Adipocyte (in vitro differentiated cells): Measurements from ENCODE around the gene OSBPL2.
A peak's percentile ranks its signal among the peaks of the same experiment; 100 is the strongest.

Experiments used
- DNase-seq: peaks from one replicate; pipeline ENCODE4 v3.0.0-alpha.2; 2015; ENCODE audit warnings: low read depth
- H3K27me3 ChIP-seq: replicated peaks from 2 replicates; pipeline ENCODE4 v1.7.0; 2013; ENCODE audit warnings: mild to moderate bottlenecking, low read length, moderate library complexity; ENCODE audit not compliant: control insufficient read depth, insufficient read depth
- H3K36me3 ChIP-seq: 2 replicates; pipeline ENCODE4 v1.7.0; 2013; ENCODE audit warnings: low read length, mild to moderate bottlenecking, moderate library complexity; ENCODE audit not compliant: control insufficient read depth, insufficient read depth, severe bottlenecking
- H3K4me1 ChIP-seq: 2 replicates; pipeline ENCODE4 v1.7.0; 2013; ENCODE audit warnings: mild to moderate bottlenecking, low read length, moderate library complexity; ENCODE audit not compliant: control insufficient read depth, insufficient read depth
- H3K4me3 ChIP-seq: 2 replicates; pipeline ENCODE4 v1.7.0; 2013; ENCODE audit warnings: mild to moderate bottlenecking, low read length, moderate library complexity
- H3K9ac ChIP-seq: 2 replicates; pipeline ENCODE4 v1.7.0; 2013; ENCODE audit warnings: mild to moderate bottlenecking, low read length, moderate library complexity
- H3K9me3 ChIP-seq: 2 replicates; pipeline ENCODE4 v1.7.0; 2013; ENCODE audit warnings: mild to moderate bottlenecking, low read length, moderate library complexity; ENCODE audit not compliant: control insufficient read depth

OSBPL2 gene

GRCh38 chr20:62313460-62314338 is 75.4 kb downstream of the OSBPL2 start:
- H3K9ac ChIP-seq = no peak overlapping the region

DNA sequence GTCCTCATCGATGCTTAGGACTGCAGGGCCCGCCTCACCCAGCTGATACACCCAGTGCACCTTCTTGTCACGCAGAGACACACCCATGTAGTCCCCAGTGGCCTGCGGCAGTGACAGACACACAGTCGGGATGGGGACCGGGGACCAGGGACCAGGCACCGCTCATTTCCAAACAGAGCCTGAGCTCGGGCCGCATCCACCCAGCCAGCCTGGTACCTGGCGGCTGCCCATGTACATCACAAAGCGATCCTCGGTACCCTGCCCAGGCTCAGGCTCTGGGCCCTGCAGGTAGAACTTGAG is 76.0 kb downstream of the OSBPL2 start:
- DNase-seq = no peak
- Histone ChIP-seq H3K9me3 (no peaks in the 10 kb centered on the region), H3K27me3 (no peaks in the 10 kb centered on the region), H3K4me1 (no peaks in the 10 kb centered on the region), H3K9ac (no peak overlapping the region), H3K36me3 (no peaks in the 10 kb centered on the region), H3K4me3 (no peak overlapping the region)

More at GRCh38 chr20:62313460-62314338, 75.4 kb downstream of the OSBPL2 start:
- H3K9me3 ChIP-seq = no peaks in the 10 kb centered on the region
- no peak for DNase-seq
- H3K4me3 ChIP-seq = no peak overlapping the region
- no peaks in the 10 kb centered on the region for H3K4me1 ChIP-seq
- H3K36me3 ChIP-seq = peaks cover 6% of the 10 kb centered on the region
- H3K27me3 ChIP-seq = no peaks in the 10 kb centered on the region

DNA sequence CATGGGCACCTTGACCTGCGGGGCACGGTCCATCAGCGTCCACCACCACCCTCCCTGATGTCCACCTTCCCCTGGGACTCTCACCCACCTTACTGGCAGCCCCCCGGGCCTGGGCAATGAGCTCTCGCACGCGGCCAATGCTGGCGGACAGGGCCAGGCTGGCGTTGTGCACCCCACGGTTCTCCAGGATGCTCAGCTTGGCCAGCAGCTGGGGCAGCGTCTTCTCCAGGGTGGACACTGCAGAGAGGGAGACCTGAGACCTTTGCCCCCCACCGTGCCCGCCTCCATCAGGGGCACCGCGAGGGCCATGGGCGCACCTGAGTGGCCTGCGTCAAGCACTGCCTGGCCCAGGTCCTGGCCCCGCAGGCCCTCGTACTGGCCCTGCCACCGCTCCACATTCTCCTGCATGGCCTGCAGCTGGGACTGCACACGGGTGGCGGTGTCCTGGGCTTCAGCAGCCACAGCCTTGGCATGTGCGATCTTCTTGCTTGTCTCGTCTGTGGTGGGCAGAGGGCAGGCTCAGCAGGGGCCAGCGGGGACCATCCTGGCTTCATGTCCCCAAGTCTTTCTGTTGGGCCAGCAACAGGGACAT is 76.5 kb downstream of the OSBPL2 start:
- DNase-seq = no peak
- no peaks in the 10 kb centered on the region for H3K36me3 ChIP-seq

DNA sequence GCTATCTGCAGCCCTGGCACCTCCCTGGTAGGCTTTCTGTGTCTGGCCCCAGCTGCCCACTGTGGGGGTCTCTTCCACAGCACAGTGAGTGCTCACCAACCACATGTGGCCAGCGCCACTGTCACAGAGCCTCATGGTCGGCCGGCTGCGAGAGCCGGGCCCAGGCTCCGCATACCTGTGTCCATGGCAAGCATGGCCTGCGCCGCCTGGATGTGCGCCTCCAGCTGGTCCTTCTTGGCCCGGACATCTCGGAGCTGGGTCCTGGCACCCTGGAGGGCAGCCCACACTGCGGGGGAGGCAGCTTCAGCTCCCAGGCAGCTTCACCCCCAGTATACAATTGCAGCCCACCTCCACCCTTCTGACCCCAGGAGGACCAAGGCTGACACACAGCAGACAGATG is 77.5 kb downstream of the OSBPL2 start:
- Histone ChIP-seq H3K4me3 (no peak overlapping the region), H3K9ac (no peak overlapping the region), H3K9me3 (no peaks in the 10 kb centered on the region), H3K4me1 (peaks cover 2% of the 10 kb centered on the region), H3K27me3 (no peaks in the 10 kb centered on the region), H3K36me3 (no peaks in the 10 kb centered on the region)
- DNase-seq = no peak

More for the DNA sequence above, 76.5 kb downstream of the OSBPL2 start:
- H3K9me3 ChIP-seq = no peaks in the 10 kb centered on the region
- H3K4me1 ChIP-seq = peaks cover 2% of the 10 kb centered on the region
- H3K9ac ChIP-seq = no peak overlapping the region
- H3K4me3 ChIP-seq = no peak overlapping the region
- no peaks in the 10 kb centered on the region for H3K27me3 ChIP-seq

GRCh38 chr20:62316331-62317166 is 78.2 kb downstream of the OSBPL2 start:
- H3K9me3 ChIP-seq = no peaks in the 10 kb centered on the region
- no peaks in the 10 kb centered on the region for H3K36me3 ChIP-seq

GRCh38 chr20:62317167-62317655 is 78.9 kb downstream of the OSBPL2 start:
- no peaks in the 10 kb centered on the region for H3K27me3 ChIP-seq
- H3K4me3 ChIP-seq = no peak overlapping the region
- H3K4me1 ChIP-seq = peaks cover 2% of the 10 kb centered on the region
- DNase-seq = no peak
- H3K36me3 ChIP-seq = no peaks in the 10 kb centered on the region
- H3K9ac ChIP-seq = no peak overlapping the region
- no peaks in the 10 kb centered on the region for H3K9me3 ChIP-seq

More at GRCh38 chr20:62316331-62317166, 78.2 kb downstream of the OSBPL2 start:
- no peak overlapping the region for H3K4me3 ChIP-seq
- H3K4me1 ChIP-seq = peaks cover 2% of the 10 kb centered on the region
- H3K27me3 ChIP-seq = no peaks in the 10 kb centered on the region
- no peak overlapping the region for H3K9ac ChIP-seq
- DNase-seq = no peak

DNA sequence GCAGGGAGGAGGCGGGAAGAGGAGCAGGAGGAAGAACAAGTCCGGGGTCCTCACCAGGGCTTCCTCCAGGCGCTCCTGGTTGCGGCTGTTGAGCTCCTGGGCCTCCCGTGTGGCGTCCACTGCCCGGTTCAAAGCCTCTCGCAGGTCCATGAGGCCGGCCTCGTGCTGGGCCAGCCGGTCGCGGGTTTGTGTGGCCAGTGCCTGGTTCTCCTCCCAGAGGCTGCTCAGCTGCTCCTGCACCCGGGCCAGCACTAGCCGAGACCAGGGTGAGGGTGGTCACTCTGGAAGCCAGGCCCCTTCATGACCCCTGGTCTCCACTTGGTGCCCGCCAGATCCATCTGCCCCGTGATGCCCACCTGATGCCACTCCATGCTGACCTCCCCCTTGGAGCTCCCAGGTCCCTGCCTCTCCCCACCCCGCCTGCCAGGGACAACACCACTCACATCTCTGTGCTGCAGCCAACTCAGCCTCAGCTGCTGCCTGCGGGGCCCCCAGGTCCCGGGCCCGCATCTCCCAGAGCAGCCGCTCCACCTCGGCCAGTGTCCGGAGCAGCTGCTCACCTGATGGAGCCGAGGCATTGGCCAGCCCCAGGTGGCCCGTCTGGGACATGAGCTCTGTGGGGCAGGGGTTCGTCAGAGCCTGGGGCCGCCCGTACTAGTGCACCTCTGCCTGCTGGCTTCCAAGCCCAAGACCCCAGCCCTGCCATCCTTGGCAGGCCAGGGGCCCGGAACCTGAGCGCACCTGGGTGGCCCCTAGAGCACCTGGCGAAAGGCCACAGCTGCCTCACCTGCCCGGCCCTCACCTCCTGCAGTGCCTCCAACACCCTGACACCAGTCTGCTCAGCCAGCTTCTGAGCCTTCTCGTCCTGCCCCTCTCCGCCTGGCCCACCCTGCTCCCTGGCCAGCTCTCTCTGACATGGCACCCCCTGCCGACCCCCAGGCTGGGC is 80.4 kb downstream of the OSBPL2 start:
- H3K4me3 ChIP-seq = no peak overlapping the region
- H3K36me3 ChIP-seq = no peaks in the 10 kb centered on the region
- H3K27me3 ChIP-seq = no peaks in the 10 kb centered on the region
- DNase-seq = no peak
- H3K9ac ChIP-seq = no peak overlapping the region
- peaks cover 2% of the 10 kb centered on the region for H3K4me1 ChIP-seq
- no peaks in the 10 kb centered on the region for H3K9me3 ChIP-seq

- Histone ChIP-seq H3K9ac (no peak overlapping the region), H3K9me3 (no peaks in the 10 kb centered on the region), H3K27me3 (no peaks in the 10 kb centered on the region), H3K4me1 (peaks cover 2% of the 10 kb centered on the region), H3K36me3 (no peaks in the 10 kb centered on the region), H3K4me3 (no peak overlapping the region)
- DNase-seq = no peak
Observed at GRCh38 chr20:62319346-62319909, 81.1 kb downstream of the OSBPL2 start.

DNA sequence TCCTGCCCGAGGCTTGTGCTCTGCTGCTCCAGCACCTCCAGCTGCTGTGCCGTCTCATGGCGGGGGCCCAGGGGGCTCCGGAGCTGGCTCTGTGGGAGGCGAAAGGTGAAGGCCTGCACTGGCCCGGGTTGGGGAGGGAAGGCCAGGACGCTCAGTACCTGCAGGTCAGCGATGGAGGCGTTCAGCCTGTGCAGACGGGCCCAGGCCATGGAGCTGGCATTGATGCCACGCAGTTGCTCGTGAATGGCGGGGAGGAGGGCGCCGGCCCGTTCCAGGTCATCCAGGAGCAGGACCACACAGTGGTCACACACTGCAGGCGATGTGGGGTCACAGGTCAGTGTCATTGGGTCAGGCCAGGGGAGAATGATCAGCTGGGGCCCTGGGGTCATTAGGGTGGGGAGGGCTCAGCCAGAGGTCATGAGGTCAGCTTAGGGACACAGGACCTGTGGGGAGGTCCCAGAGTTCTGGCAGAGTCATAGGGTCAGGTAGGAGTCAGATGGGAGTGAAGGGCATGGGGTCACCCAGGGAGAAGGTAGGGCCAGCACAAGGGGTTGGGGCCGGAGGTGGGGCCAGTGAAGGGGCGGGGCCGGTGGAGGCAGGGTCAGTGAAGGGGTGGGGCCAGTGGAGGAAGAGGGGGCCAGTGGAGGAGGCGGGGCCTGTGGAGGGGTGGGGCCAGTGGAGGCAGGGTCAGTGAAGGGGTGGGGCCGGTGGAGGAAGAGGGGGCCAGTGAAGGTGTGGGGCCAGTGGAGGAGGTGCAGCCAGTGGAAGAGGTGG is 82.4 kb downstream of the OSBPL2 start:
- H3K36me3 ChIP-seq = peaks cover 5% of the 10 kb centered on the region
- H3K4me3 ChIP-seq = no peak overlapping the region
- no peaks in the 10 kb centered on the region for H3K27me3 ChIP-seq

DNA sequence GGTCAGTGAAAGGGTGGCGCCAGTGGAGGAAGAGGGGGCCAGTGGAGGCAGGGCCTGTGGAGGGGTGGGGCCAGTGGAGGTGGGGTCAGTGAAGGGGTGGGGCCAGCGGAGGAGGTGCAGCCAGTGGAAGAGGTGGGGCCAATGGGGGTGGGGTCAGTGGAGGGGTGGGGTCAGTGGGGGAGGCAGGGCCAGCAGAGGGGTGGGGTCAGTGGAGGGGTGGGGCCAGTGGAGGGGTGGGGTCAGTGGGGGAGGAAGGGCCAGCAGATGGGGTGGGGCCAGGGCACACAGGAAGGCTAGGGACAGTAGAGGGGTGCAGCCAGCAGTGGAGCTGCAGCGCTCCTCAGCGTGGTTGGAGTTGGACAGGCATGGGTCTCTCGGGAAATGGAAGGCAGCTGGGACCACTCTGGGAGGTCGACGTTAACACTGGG is 83.2 kb downstream of the OSBPL2 start:
- Histone ChIP-seq H3K36me3 (peaks cover 5% of the 10 kb centered on the region), H3K9me3 (no peaks in the 10 kb centered on the region), H3K27me3 (no peaks in the 10 kb centered on the region), H3K4me3 (no peak overlapping the region), H3K4me1 (peaks cover 2% of the 10 kb centered on the region), H3K9ac (no peak overlapping the region)
- DNase-seq = peak; percentile 6

More for the DNA sequence above, 82.4 kb downstream of the OSBPL2 start:
- peak; percentile 9 for DNase-seq
- no peak overlapping the region for H3K9ac ChIP-seq
- no peaks in the 10 kb centered on the region for H3K9me3 ChIP-seq
- H3K4me1 ChIP-seq = peaks cover 2% of the 10 kb centered on the region
